Activated T-helper 2 cell treated with anti-CD3 and anti-CD28 coated beads, Interferon-gamma antibody, Interleukin-2, Interleukin-4, amounts not matched to agents 10 μg/mL and 5 μg/mL and 100 μg/mL, durations not matched to agents 14 hours and 24 hours and 36 hours (primary cell): Measurements from ENCODE around the gene NUAK1. TPM values are rescaled to one million over a fixed set of nuclear protein-coding genes. Genes with fewer than 3 reads are reported as not detected.
"Not testable (repeated sequence)": the region's sequence is repeated elsewhere in the genome, so short reads cannot be mapped to it uniquely, and the experiment has no call there.

Experiments used
- DNase-seq: peaks from one replicate; pipeline ENCODE4 v3.0.0; 2021; ENCODE audit warnings: low spot score
- H3K27ac Mint-ChIP-seq: one replicate; pipeline ENCODE4 v1.8.0; 2021; ENCODE audit warnings: mixed read lengths
- H3K27me3 Mint-ChIP-seq: one replicate; pipeline ENCODE4 v1.8.0; 2021; ENCODE audit warnings: low read depth, mixed read lengths
- H3K36me3 Mint-ChIP-seq: one replicate; pipeline ENCODE4 v1.8.0; 2021; ENCODE audit warnings: low read depth, mixed read lengths
- H3K4me1 Mint-ChIP-seq: one replicate; pipeline ENCODE4 v1.8.0; 2021; ENCODE audit warnings: low read depth, mixed read lengths
- H3K4me3 Mint-ChIP-seq: one replicate; pipeline ENCODE4 v1.8.0; 2021; ENCODE audit warnings: low read depth, mild to moderate bottlenecking, moderate library complexity, mixed read lengths
- H3K9me3 Mint-ChIP-seq: one replicate; pipeline ENCODE4 v1.8.0; 2021; ENCODE audit warnings: mixed read lengths
- intact Hi-C: fragments of 100-400 bp; cut with micrococcal nuclease; formaldehyde crosslinking; loops from one replicate; pipeline ENCODE4 v1.15.1; 2023
- total RNA-seq: library from RNA; stranded (reverse); gene quantifications from 2 replicates; pipeline ENCODE4 v1.2.3, GENCODE V29; 2022

NUAK1 gene
- total RNA-seq, 1 donor from 2014 or later: 0.02 TPM

GRCh38 chr12:106142591-106143261, 4.0 kb upstream of the NUAK1 start:
- no peak for DNase-seq
- no peak overlapping the region for H3K4me3 Mint-ChIP-seq
- H3K9me3 Mint-ChIP-seq: no peaks in the 10 kb centered on the region
- no peaks in the 10 kb centered on the region for H3K36me3 Mint-ChIP-seq
- intact Hi-C loops: no loop called here
- no peak overlapping the region for H3K27ac Mint-ChIP-seq
- peaks cover 51% of the 10 kb centered on the region for H3K27me3 Mint-ChIP-seq
- peaks cover 2% of the 10 kb centered on the region for H3K4me1 Mint-ChIP-seq

GRCh38 chr12:106141920-106142319, 3.2 kb upstream of the NUAK1 start:
- peaks cover 58% of the 10 kb centered on the region for H3K27me3 Mint-ChIP-seq
- intact Hi-C loops, H3K27ac Mint-ChIP-seq, H3K4me3 Mint-ChIP-seq, H3K9me3 Mint-ChIP-seq, DNase-seq, H3K4me1 Mint-ChIP-seq, H3K36me3 Mint-ChIP-seq: not testable (repeated sequence)

- Mint-ChIP-seq H3K4me3 (no peak overlapping the region), H3K27ac (no peak overlapping the region), H3K9me3 (no peaks in the 10 kb centered on the region), H3K27me3 (peaks cover 62% of the 10 kb centered on the region), H3K4me1 (peaks cover 3% of the 10 kb centered on the region), H3K36me3 (no peaks in the 10 kb centered on the region)
- intact Hi-C loops: no loop called here
- no peak for DNase-seq
These were observed 2.7 kb upstream of the NUAK1 start for GRCh38 chr12:106141452-106141851.

GRCh38 chr12:106141003-106141402, 2.2 kb upstream of the NUAK1 start:
- H3K9me3 Mint-ChIP-seq: no peaks in the 10 kb centered on the region
- H3K27me3 Mint-ChIP-seq: peaks cover 65% of the 10 kb centered on the region
- H3K36me3 Mint-ChIP-seq: no peaks in the 10 kb centered on the region
- H3K4me1 Mint-ChIP-seq: peaks cover 3% of the 10 kb centered on the region
- DNase-seq: no peak
- no peak overlapping the region for H3K4me3 Mint-ChIP-seq
- no peak overlapping the region for H3K27ac Mint-ChIP-seq
- intact Hi-C loops: no loop called here

- DNase-seq: no peak
- peak overlapping the region; percentile 44 for H3K4me3 Mint-ChIP-seq
- H3K27ac Mint-ChIP-seq: no peak overlapping the region
- intact Hi-C loops: no loop called here
- H3K36me3 Mint-ChIP-seq: no peaks in the 10 kb centered on the region
- peaks cover 3% of the 10 kb centered on the region for H3K4me1 Mint-ChIP-seq
- H3K27me3 Mint-ChIP-seq: peaks cover 65% of the 10 kb centered on the region
- no peaks in the 10 kb centered on the region for H3K9me3 Mint-ChIP-seq
These were observed 1.7 kb upstream of the NUAK1 start for GRCh38 chr12:106140223-106140986.

GRCh38 chr12:106139422-106140171, 843 bp upstream of the NUAK1 start:
- no peak overlapping the region for H3K4me3 Mint-ChIP-seq

GRCh38 chr12:106138357-106138632, 459 bp downstream of the NUAK1 start:
- Mint-ChIP-seq H3K4me1 (peaks cover 3% of the 10 kb centered on the region), H3K9me3 (no peaks in the 10 kb centered on the region), H3K4me3 (peak overlapping the region; percentile 62), H3K36me3 (no peaks in the 10 kb centered on the region), H3K27ac (no peak overlapping the region), H3K27me3 (peaks cover 64% of the 10 kb centered on the region)
- no peak for DNase-seq
- intact Hi-C loops: loop anchor here (5.0 to 10.0 kb wide), 3 partner anchors 84 to 449 kb away; no protein-coding TSS in a partner anchor

More at GRCh38 chr12:106139422-106140171, 843 bp upstream of the NUAK1 start:
- H3K4me1 Mint-ChIP-seq: peaks cover 3% of the 10 kb centered on the region
- no peaks in the 10 kb centered on the region for H3K36me3 Mint-ChIP-seq
- H3K9me3 Mint-ChIP-seq: no peaks in the 10 kb centered on the region
- no peak overlapping the region for H3K27ac Mint-ChIP-seq
- intact Hi-C loops: loop anchor here (5.0 to 10.0 kb wide), 3 partner anchors 83 to 448 kb away; no protein-coding TSS in a partner anchor
- DNase-seq: no peak
- H3K27me3 Mint-ChIP-seq: peaks cover 63% of the 10 kb centered on the region

- peak overlapping the region; percentile 62 for H3K4me3 Mint-ChIP-seq
- H3K4me1 Mint-ChIP-seq: peaks cover 3% of the 10 kb centered on the region
- H3K36me3 Mint-ChIP-seq: no peaks in the 10 kb centered on the region
- peaks cover 65% of the 10 kb centered on the region for H3K27me3 Mint-ChIP-seq
- no peak overlapping the region for H3K27ac Mint-ChIP-seq
- no peaks in the 10 kb centered on the region for H3K9me3 Mint-ChIP-seq
- intact Hi-C loops: loop anchor here (5.0 to 10.0 kb wide), 3 partner anchors 85 to 450 kb away; no protein-coding TSS in a partner anchor
- no peak for DNase-seq
These were observed 1.0 kb downstream of the NUAK1 start for GRCh38 chr12:106137530-106138356.

- H3K36me3 Mint-ChIP-seq: no peaks in the 10 kb centered on the region
- intact Hi-C loops: loop anchor here (1.0 to 10.0 kb wide), 5 partner anchors 86 to 716 kb away; no protein-coding TSS in a partner anchor
- peaks cover 3% of the 10 kb centered on the region for H3K4me1 Mint-ChIP-seq
- peaks cover 53% of the 10 kb centered on the region for H3K27me3 Mint-ChIP-seq
- DNase-seq: peak; percentile 49
- H3K9me3 Mint-ChIP-seq: no peaks in the 10 kb centered on the region
- no peak overlapping the region for H3K4me3 Mint-ChIP-seq
- H3K27ac Mint-ChIP-seq: no peak overlapping the region
These were observed 2.5 kb downstream of the NUAK1 start for GRCh38 chr12:106136263-106136662.

- Mint-ChIP-seq H3K4me1 (peaks cover 3% of the 10 kb centered on the region), H3K36me3 (no peaks in the 10 kb centered on the region), H3K27me3 (peaks cover 52% of the 10 kb centered on the region), H3K27ac (no peak overlapping the region), H3K9me3 (no peaks in the 10 kb centered on the region), H3K4me3 (no peak overlapping the region)
- DNase-seq: no peak
- intact Hi-C loops: loop anchor here (1.0 to 10.0 kb wide), 5 partner anchors 87 to 715 kb away; no protein-coding TSS in a partner anchor
These were observed 3.0 kb downstream of the NUAK1 start for GRCh38 chr12:106135781-106136180.

- H3K4me1 Mint-ChIP-seq: peaks cover 3% of the 10 kb centered on the region
- H3K27ac Mint-ChIP-seq: no peak overlapping the region
- no peak for DNase-seq
- intact Hi-C loops: loop anchor here (5.0 to 10.0 kb wide), 3 partner anchors 87 to 452 kb away; no protein-coding TSS in a partner anchor
- no peaks in the 10 kb centered on the region for H3K36me3 Mint-ChIP-seq
- H3K4me3 Mint-ChIP-seq: no peak overlapping the region
- no peaks in the 10 kb centered on the region for H3K9me3 Mint-ChIP-seq
- H3K27me3 Mint-ChIP-seq: peaks cover 48% of the 10 kb centered on the region
These were observed 3.7 kb downstream of the NUAK1 start for GRCh38 chr12:106135075-106135474.
